A549 (cell line): Measurements from ENCODE around the gene CCL15.

Experiments
- CHD4 ChIP-seq: fragments of 200-600 bp; sonication (generic); IDR thresholded peaks from 2 replicates; pipeline ENCODE4 v1.6.1; 2016; ENCODE audit warnings: antibody characterized with exemption, mild to moderate bottlenecking, borderline replicate concordance
- HOXB13 ChIP-seq: fragments of 250-450 bp; sonication (Bioruptor Pico); IDR thresholded peaks from 2 replicates; pipeline ENCODE4 v1.5.0; 2020; ENCODE audit warnings: low read depth, mild to moderate bottlenecking, moderate library complexity
- JUN ChIP-seq, 2 experiments: fragments of >200 bp; sonication (Bioruptor Twin); formaldehyde crosslinking; IDR thresholded peaks; 2 replicates in 1 of 2; 3 replicates in 1 of 2; pipeline ENCODE4 v1.6.1; 2016 to 2017
- MYC ChIP-seq: IDR thresholded peaks from 2 replicates; pipeline ENCODE4 v1.6.1; 2012; ENCODE audit warnings: mild to moderate bottlenecking, inconsistent platforms, low read length, improper control_type of control experiment, borderline replicate concordance
- NR3C1 ChIP-seq: fragments of >200 bp; sonication (Bioruptor Twin); formaldehyde crosslinking; IDR thresholded peaks from 3 replicates; pipeline ENCODE4 v1.6.1; 2017
- POLR2A ChIP-seq: IDR thresholded peaks from 2 replicates; pipeline ENCODE4 v1.6.1; 2012; ENCODE audit warnings: mild to moderate bottlenecking, low read length
- RAD21 ChIP-seq, 2 experiments: fragments of >200 bp in 1 of 2; sonication (Bioruptor Twin) in 1 of 2; formaldehyde crosslinking in 1 of 2; IDR thresholded peaks in 1 of 2; conservative IDR thresholded peaks in 1 of 2; 2 replicates in 1 of 2; 3 replicates in 1 of 2; pipeline ENCODE4 v1.6.1; 2012 to 2018; ENCODE audit warnings: inconsistent platforms in 1 of 2
- ZSCAN20 ChIP-seq: fragments of 250-450 bp; sonication (Bioruptor Pico); IDR thresholded peaks from 2 replicates; pipeline ENCODE4 v1.8.0; 2022; ENCODE audit warnings: mild to moderate bottlenecking, moderate library complexity
- TF ChIP-seq, protein P1 (sequence below): fragments of >200 bp; sonication (Bioruptor Twin); formaldehyde crosslinking; IDR thresholded peaks from 3 replicates; pipeline ENCODE4 v1.5.1; 2016
- TF ChIP-seq, protein P2 (sequence below): fragments of 200-600 bp; sonication (generic); IDR thresholded peaks from 2 replicates; pipeline ENCODE4 v1.6.1; 2016; ENCODE audit warnings: antibody characterized with exemption, mild to moderate bottlenecking, moderate library complexity
- TF ChIP-seq, protein P3 (sequence below): fragments of 450-650 bp; IDR thresholded peaks from 2 replicates; pipeline ENCODE4 v1.6.1; 2014; ENCODE audit warnings: antibody characterized with exemption
- TF ChIP-seq, protein P4 (sequence below): fragments of 150-350 bp; IDR thresholded peaks from 2 replicates; pipeline ENCODE4 v1.6.1; 2014; ENCODE audit warnings: low read depth, mild to moderate bottlenecking, low read length

DNA sequence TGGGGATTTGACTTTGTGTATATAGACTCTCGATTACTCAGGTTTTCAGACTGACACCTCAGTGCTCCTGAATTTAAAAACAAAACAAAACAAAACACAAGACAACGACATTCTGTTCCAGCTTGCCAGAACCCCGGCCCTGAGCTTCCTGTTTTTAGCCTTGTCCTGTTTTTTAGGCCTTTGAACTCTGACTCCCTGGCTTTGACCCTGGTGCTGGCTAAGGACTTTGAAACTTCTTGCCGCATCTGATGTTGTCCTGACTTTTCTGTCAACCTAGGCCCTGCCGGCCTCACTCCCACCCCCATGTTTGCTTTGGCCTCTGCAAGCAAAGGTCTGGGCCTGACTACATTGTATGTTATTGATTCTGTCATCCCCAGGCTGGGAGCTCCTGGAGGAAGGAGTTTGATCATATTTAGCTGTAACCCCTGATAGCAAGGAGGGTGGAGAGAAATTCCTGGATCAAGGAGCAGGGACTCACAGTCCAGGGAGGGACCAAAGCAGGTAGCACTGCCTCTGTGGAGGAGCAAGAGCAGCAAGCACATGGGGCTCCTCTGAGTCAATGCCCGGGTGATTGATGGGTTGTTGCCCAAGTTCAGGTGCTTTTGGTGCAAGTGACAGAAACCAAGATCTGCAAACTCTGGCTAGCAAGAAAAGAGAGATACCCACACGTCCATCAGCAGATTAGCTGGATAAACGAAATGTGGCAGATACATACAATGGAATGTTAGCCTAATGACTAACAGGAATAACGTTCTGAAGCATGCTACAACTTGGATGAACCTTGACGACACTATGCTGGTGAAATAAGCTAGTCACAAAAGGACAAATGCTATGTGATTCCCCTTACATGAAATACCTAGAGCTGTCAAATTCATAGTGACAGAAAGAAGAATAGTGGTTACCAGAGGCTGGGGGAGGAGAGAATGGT, 27.8 kb downstream of the CCL15 start:
- TF ChIP-seq, protein P1, sequence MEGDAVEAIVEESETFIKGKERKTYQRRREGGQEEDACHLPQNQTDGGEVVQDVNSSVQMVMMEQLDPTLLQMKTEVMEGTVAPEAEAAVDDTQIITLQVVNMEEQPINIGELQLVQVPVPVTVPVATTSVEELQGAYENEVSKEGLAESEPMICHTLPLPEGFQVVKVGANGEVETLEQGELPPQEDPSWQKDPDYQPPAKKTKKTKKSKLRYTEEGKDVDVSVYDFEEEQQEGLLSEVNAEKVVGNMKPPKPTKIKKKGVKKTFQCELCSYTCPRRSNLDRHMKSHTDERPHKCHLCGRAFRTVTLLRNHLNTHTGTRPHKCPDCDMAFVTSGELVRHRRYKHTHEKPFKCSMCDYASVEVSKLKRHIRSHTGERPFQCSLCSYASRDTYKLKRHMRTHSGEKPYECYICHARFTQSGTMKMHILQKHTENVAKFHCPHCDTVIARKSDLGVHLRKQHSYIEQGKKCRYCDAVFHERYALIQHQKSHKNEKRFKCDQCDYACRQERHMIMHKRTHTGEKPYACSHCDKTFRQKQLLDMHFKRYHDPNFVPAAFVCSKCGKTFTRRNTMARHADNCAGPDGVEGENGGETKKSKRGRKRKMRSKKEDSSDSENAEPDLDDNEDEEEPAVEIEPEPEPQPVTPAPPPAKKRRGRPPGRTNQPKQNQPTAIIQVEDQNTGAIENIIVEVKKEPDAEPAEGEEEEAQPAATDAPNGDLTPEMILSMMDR: no peak
- no peak for TF ChIP-seq MYC
- TF ChIP-seq JUN (IDR thresholded peaks at IDR 0.05): no peak
- TF ChIP-seq, protein P2, sequence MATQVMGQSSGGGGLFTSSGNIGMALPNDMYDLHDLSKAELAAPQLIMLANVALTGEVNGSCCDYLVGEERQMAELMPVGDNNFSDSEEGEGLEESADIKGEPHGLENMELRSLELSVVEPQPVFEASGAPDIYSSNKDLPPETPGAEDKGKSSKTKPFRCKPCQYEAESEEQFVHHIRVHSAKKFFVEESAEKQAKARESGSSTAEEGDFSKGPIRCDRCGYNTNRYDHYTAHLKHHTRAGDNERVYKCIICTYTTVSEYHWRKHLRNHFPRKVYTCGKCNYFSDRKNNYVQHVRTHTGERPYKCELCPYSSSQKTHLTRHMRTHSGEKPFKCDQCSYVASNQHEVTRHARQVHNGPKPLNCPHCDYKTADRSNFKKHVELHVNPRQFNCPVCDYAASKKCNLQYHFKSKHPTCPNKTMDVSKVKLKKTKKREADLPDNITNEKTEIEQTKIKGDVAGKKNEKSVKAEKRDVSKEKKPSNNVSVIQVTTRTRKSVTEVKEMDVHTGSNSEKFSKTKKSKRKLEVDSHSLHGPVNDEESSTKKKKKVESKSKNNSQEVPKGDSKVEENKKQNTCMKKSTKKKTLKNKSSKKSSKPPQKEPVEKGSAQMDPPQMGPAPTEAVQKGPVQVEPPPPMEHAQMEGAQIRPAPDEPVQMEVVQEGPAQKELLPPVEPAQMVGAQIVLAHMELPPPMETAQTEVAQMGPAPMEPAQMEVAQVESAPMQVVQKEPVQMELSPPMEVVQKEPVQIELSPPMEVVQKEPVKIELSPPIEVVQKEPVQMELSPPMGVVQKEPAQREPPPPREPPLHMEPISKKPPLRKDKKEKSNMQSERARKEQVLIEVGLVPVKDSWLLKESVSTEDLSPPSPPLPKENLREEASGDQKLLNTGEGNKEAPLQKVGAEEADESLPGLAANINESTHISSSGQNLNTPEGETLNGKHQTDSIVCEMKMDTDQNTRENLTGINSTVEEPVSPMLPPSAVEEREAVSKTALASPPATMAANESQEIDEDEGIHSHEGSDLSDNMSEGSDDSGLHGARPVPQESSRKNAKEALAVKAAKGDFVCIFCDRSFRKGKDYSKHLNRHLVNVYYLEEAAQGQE: no peak
- no peak for TF ChIP-seq ZSCAN20
- no peak for TF ChIP-seq POLR2A
- TF ChIP-seq, protein P3, sequence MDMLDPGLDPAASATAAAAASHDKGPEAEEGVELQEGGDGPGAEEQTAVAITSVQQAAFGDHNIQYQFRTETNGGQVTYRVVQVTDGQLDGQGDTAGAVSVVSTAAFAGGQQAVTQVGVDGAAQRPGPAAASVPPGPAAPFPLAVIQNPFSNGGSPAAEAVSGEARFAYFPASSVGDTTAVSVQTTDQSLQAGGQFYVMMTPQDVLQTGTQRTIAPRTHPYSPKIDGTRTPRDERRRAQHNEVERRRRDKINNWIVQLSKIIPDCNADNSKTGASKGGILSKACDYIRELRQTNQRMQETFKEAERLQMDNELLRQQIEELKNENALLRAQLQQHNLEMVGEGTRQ: no peak
- no peak for TF ChIP-seq NR3C1
- TF ChIP-seq HOXB13 (CRISPR knock-in tag): no peak
- TF ChIP-seq, protein P4, sequence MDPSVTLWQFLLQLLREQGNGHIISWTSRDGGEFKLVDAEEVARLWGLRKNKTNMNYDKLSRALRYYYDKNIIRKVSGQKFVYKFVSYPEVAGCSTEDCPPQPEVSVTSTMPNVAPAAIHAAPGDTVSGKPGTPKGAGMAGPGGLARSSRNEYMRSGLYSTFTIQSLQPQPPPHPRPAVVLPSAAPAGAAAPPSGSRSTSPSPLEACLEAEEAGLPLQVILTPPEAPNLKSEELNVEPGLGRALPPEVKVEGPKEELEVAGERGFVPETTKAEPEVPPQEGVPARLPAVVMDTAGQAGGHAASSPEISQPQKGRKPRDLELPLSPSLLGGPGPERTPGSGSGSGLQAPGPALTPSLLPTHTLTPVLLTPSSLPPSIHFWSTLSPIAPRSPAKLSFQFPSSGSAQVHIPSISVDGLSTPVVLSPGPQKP: no peak
- no peak for TF ChIP-seq CHD4
- no peak for TF ChIP-seq RAD21 (conservative IDR thresholded peaks at IDR 0.05 in 1 of 2, IDR thresholded peaks at IDR 0.05 in 1 of 2)
